HepG2 (cell line): ENCODE data around the gene TIMM9. TPM values are rescaled to one million over a fixed set of nuclear protein-coding genes. Genes with fewer than 3 reads are reported as not detected.

Source experiments
- ATF1 ChIP-seq: IDR thresholded peaks from 2 replicates; pipeline ENCODE4 v1.6.1; 2016; ENCODE audit warnings: mild to moderate bottlenecking, control low read depth
- HMG20B ChIP-seq: conservative IDR thresholded peaks from 2 replicates; pipeline ENCODE4 v1.6.1; 2016; ENCODE audit warnings: missing genetic modification reagents, missing compliant biosample characterization
- ISL2 ChIP-seq: sonication (generic); formaldehyde crosslinking; IDR thresholded peaks from 2 replicates; pipeline ENCODE4 v1.5.0; 2020; ENCODE audit warnings: missing genetic modification reagents
- KLF15 ChIP-seq: sonication (generic); formaldehyde crosslinking; IDR thresholded peaks from 2 replicates; pipeline ENCODE4 v1.8.1; 2023; ENCODE audit warnings: borderline replicate concordance, mild to moderate bottlenecking, inconsistent platforms, missing genetic modification reagents, mixed read lengths
- KLF16 ChIP-seq, 2 experiments: sonication (generic) in 1 of 2; formaldehyde crosslinking in 1 of 2; IDR thresholded peaks; 2 replicates each; pipeline versions ENCODE4 v1.6.1 to v1.8.0; 2016 to 2023; ENCODE audit warnings: missing genetic modification reagents in 2 of 2, missing compliant biosample characterization in 1 of 2
- KLF6 ChIP-seq: IDR thresholded peaks from 2 replicates; pipeline ENCODE4 v1.8.0; 2016; ENCODE audit warnings: missing biosample characterization, missing genetic modification reagents
- MAF1 ChIP-seq: sonication (generic); formaldehyde crosslinking; IDR thresholded peaks from 2 replicates; pipeline ENCODE4 v1.5.0; 2020; ENCODE audit warnings: missing genetic modification reagents, borderline replicate concordance
- MTA3 ChIP-seq: sonication (generic); formaldehyde crosslinking; IDR thresholded peaks from 2 replicates; pipeline ENCODE4 v1.4.0; 2020; ENCODE audit warnings: missing genetic modification reagents
- SIX4 ChIP-seq: sonication (generic); formaldehyde crosslinking; IDR thresholded peaks from 2 replicates; pipeline ENCODE4 v1.4.0; 2020; ENCODE audit warnings: missing genetic modification reagents
- XRCC5 ChIP-seq: fragments of 200-400 bp; formaldehyde crosslinking; optimal IDR thresholded peaks from 2 replicates; pipeline ENCODE3; 2017; ENCODE audit warnings: mild to moderate bottlenecking, low read length
- ZBTB7B ChIP-seq: sonication (generic); formaldehyde crosslinking; IDR thresholded peaks from 2 replicates; pipeline ENCODE4 v1.4.0; 2020; ENCODE audit warnings: missing genetic modification reagents
- ZFP91 ChIP-seq: sonication (generic); formaldehyde crosslinking; IDR thresholded peaks from 2 replicates; pipeline ENCODE4 v1.9.0; 2022; ENCODE audit warnings: missing genetic modification reagents, mild to moderate bottlenecking, borderline replicate concordance
- ZMYM2 ChIP-seq: sonication (generic); formaldehyde crosslinking; IDR thresholded peaks from 2 replicates; pipeline ENCODE4 v1.8.0; 2022; ENCODE audit warnings: mild to moderate bottlenecking, missing genetic modification reagents
- ZNF207 ChIP-seq: fragments of 450-650 bp; IDR thresholded peaks from 2 replicates; pipeline ENCODE4 v1.6.1; 2016; ENCODE audit warnings: antibody characterized with exemption, borderline replicate concordance
- ZNF280D ChIP-seq: sonication (generic); formaldehyde crosslinking; IDR thresholded peaks from 2 replicates; pipeline ENCODE4 v1.5.1; 2020; ENCODE audit warnings: mild to moderate bottlenecking, missing genetic modification reagents
- ZNF451 ChIP-seq: sonication (generic); formaldehyde crosslinking; IDR thresholded peaks from 2 replicates; pipeline ENCODE4 v1.5.0; 2020; ENCODE audit warnings: mild to moderate bottlenecking, missing genetic modification reagents
- ZNF503 ChIP-seq: sonication (generic); formaldehyde crosslinking; IDR thresholded peaks from 2 replicates; pipeline ENCODE4 v1.4.0; 2020; ENCODE audit warnings: missing genetic modification reagents
- ZNF605 ChIP-seq: sonication (generic); formaldehyde crosslinking; IDR thresholded peaks from 2 replicates; pipeline ENCODE4 v1.8.0; 2022; ENCODE audit warnings: mild to moderate bottlenecking, missing genetic modification reagents
- ZNF687 ChIP-seq: sonication (generic); formaldehyde crosslinking; IDR thresholded peaks from 2 replicates; pipeline ENCODE4 v1.5.1; 2020; ENCODE audit warnings: mild to moderate bottlenecking, missing genetic modification reagents, moderate library complexity
- ZNF788 ChIP-seq: sonication (generic); formaldehyde crosslinking; IDR thresholded peaks from 2 replicates; pipeline ENCODE4 v1.5.0; 2020; ENCODE audit warnings: mild to moderate bottlenecking, missing genetic modification reagents, borderline replicate concordance
- polyA plus RNA-seq, 8 experiments: library from polyadenylated mRNA; depleted of rRNA in 3 of 8; stranded (reverse) in 7 of 8; unstranded in 1 of 8; fragments of >200 nt; fragmentation: Illumina TruSeq in 4 of 8; extraction: Trizol in 4 of 8; gene quantifications; 2 replicates each; pipeline versions ENCODE4 v1.2.1 to v1.2.3, GENCODE V29; 2011 to 2016; ENCODE audit warnings: low read depth in 4 of 8, missing spikeins in 1 of 8, mixed read lengths in 1 of 8; ENCODE audit not compliant: insufficient read depth in 1 of 8
- total RNA-seq, 5 experiments: library from RNA; depleted of rRNA; stranded (reverse); fragments of >200 nt; fragmentation: Illumina TruSeq; extraction: Trizol; gene quantifications; 2 replicates each; pipeline ENCODE4 v1.2.3, GENCODE V29; 2016; ENCODE audit warnings: low read depth in 1 of 5

TIMM9 gene
- total and polyA plus RNA-seq, 2 of the 13 experiments (the other 11 are each of a cell fraction or from before 2014, with no cell fraction given), result 30.5 to 42.5 TPM

GRCh38 chr14:58426670-58427280 lies 556 bp downstream of the TIMM9 start (continued):
- no peak; the same call in 1 of the 2 replicates for TF ChIP-seq ZNF503 (CRISPR knock-in tag)
- no peak for TF ChIP-seq ZNF605 (CRISPR knock-in tag)
- TF ChIP-seq ZMYM2 (CRISPR knock-in tag), result no peak
- peak in 1 of 2 experiments; percentile 56; a peak in 2 of 4 replicates for TF ChIP-seq KLF16 (CRISPR knock-in tag; IDR thresholded peaks at IDR 0.05)
- no peak for TF ChIP-seq ZBTB7B
- no peak for TF ChIP-seq ZNF280D
- TF ChIP-seq ZNF788 (CRISPR knock-in tag), result peak; percentile 35; the same call in 1 of the 2 replicates
- no peak for TF ChIP-seq KLF15
- no peak for TF ChIP-seq ZNF207
- 0 out of 2 replicates have a peak, but pooled peaks have one; percentile 14 for TF ChIP-seq KLF6
- peak; percentile 33; the same call in 1 of the 2 replicates for TF ChIP-seq MAF1 (CRISPR knock-in tag)
- no peak for TF ChIP-seq MTA3 (CRISPR knock-in tag)
- no peak for TF ChIP-seq SIX4
- peak; percentile 5 for TF ChIP-seq XRCC5
- TF ChIP-seq ATF1 (CRISPR knock-in tag), result 0 out of 2 replicates have a peak, but pooled peaks have one; percentile 1
- TF ChIP-seq ZNF451 (CRISPR knock-in tag), result no peak
- no peak for TF ChIP-seq HMG20B (CRISPR knock-in tag)
- peak; percentile 81; the same call in 1 of the 2 replicates for TF ChIP-seq ZFP91 (CRISPR knock-in tag)
- TF ChIP-seq ZNF687, result peak; percentile 97
- TF ChIP-seq ISL2 (CRISPR knock-in tag), result no peak; the same call in 1 of the 2 replicates
